PC-3 (cell line): ENCODE data around the gene ALKBH6.

Experiments
- CTCF ChIP-seq: fragments of 300-600 bp; sonication (generic); conservative IDR thresholded peaks from 2 replicates; pipeline ENCODE4 v1.5.1; 2017; ENCODE audit warnings: antibody characterized with exemption, low read depth, mild to moderate bottlenecking, low read length
- EZH2 ChIP-seq: fragments of 300-600 bp; sonication (generic); IDR thresholded peaks from one replicate; pipeline ENCODE4 v1.6.1; 2017; ENCODE audit warnings: antibody characterized with exemption, mild to moderate bottlenecking, low read length; ENCODE audit not compliant: unreplicated experiment

GRCh38 chr19:35995048-35995993 lies 18.7 kb downstream of the ALKBH6 start, which contains the start of gene SDHAF1:
- TF ChIP-seq CTCF (no peak), EZH2 (no peak)
